ENCODE results near the gene RASGRF2.

DNA sequence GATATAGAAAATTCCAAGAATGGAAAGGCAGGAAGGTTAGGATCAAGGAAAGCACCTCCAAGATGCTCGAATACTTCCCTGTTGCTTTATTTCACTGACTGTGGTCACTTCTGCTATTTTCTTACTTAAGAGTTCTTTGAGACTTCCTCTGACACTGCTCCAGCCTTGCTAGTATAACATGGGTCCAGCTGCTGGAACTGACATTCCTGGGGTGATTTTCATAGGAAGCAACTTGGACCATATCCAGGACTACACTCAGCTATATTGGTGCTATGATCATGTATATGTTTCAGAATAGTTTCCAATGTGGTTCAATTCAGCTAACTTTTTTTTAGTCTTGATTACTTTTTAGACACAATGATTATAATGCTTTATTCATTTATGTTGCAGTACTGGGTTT is 191.4 kb downstream of the RASGRF2 start:
- no peak for TF ChIP-seq CTCF (IDR thresholded peaks at IDR 0.05; ENCODE audit: low read depth, low read length, poor library complexity, severe bottlenecking)
- TF ChIP-seq EZH2phosphoT487 (IDR thresholded peaks at IDR 0.05; ENCODE audit: borderline replicate concordance, low read length) = no peak
